ENCODE results near the gene GABRE.

GABRE gene, protein sequence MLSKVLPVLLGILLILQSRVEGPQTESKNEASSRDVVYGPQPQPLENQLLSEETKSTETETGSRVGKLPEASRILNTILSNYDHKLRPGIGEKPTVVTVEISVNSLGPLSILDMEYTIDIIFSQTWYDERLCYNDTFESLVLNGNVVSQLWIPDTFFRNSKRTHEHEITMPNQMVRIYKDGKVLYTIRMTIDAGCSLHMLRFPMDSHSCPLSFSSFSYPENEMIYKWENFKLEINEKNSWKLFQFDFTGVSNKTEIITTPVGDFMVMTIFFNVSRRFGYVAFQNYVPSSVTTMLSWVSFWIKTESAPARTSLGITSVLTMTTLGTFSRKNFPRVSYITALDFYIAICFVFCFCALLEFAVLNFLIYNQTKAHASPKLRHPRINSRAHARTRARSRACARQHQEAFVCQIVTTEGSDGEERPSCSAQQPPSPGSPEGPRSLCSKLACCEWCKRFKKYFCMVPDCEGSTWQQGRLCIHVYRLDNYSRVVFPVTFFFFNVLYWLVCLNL

GRCh38 chrX:151974336-151975227 is at the start of gene GABRE:
TSS of gene GABRE (minus strand) at chrX:151974676. CDS start at chrX:151974625, 51 bp downstream.
- DNase-seq: no peak

- no peak for DNase-seq
Observed at GRCh38 chrX:152020888-152021287, 46.4 kb upstream of the GABRE start.

DNA sequence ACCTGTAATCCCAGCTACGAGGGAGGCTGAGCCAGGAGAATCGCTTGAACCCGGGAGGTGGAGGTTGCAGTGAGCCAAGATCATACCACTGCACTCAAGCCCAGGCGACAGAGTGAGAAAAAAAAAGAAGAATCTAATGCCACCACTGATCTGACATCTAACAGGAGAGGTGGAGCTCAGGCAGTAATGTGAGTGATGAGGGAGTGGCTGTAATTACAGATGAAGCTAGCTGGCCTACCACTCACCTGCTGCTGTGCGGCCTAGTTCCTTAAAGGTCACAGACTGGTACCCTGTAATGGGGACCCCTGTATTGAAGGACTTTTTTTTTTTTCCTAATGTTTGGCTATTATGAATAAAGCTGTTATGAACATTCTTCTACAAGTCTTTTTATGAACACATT is 25.3 kb upstream of the GABRE start:
- no peak for DNase-seq

DNA sequence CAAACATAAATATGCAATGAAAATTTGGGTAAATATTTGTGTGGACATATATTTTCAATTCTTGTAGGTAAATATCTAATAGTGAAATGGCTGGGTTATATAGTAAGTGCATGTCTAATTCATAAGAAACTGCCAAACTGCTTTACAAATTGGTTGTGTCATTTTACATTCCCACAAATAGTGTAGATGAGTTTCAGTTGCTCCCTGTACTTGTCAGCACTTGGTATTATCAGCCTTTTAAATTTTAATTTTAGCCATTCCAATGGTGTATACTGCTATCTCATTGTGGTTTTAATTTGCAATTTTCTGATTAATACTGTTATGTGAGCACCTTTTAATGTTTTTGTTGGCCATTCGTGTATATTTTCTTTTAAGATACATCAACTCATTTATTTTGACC is 23.1 kb upstream of the GABRE start:
- DNase-seq: no peak

GRCh38 chrX:151996347-151996746 is 21.9 kb upstream of the GABRE start:
- no peak for DNase-seq

DNA sequence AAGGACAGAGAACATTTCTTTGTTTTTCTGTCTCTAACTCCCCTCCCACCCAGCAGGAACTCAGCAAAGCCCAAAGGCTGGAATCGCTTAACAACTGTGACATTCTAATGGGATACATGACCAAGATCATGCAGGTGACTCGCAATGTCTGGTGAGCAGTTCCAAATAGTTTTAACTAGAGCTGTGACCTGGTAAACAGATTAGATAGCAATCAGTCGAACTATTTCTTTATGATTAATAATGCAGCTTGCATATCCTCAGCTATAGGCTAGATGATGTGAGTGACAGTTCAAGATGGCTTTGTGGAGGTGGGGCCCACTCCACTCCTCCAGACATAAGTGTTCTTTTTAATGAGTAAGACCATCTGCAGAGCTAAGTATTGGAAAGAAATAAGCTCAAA is 20.0 kb upstream of the GABRE start:
- no peak for DNase-seq

- no peak for DNase-seq
Observed at GRCh38 chrX:151988706-151989299, 14.3 kb upstream of the GABRE start.

GRCh38 chrX:151987108-151987507 is 12.6 kb upstream of the GABRE start:
- no peak for DNase-seq

DNA sequence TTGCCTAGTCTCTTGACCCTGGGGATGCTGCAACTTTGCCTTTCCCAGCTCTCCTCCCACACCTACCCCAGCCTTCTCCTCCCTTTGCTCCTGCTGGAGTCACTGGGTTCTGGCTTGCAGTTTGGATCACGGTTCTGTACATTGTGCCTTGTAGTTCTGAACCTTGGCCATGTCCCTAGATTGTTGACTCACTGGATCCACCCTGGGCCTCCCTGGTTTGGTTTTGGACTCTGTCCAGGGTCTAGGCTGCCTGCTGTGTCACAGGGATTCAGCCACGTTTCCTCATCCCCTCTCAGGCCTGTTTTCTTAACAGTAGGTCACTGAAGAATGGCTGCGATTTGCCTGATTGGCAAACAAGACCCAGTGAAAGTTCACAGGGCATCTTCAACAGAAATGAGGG is 11.5 kb upstream of the GABRE start:
- DNase-seq: no peak

DNA sequence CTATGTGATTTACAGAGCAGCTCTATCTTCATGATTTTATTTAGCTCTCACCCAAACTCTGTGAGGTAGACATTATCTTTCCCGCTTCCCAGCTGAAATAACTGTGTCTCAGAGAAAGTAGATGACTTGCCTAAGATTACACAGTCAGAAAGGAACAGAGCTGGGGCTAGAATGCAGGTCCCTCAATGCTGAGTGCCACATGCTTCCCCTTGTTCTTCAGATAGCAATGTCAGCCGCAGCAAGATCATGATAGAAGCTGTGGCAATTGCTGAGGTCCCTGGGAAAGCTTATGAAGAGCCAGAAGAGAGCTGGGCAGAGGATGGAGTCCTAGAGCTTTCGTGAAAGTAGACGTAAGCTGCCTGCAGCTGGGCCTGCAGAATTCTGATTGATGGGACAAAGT is 11.1 kb upstream of the GABRE start:
- no peak for DNase-seq

DNA sequence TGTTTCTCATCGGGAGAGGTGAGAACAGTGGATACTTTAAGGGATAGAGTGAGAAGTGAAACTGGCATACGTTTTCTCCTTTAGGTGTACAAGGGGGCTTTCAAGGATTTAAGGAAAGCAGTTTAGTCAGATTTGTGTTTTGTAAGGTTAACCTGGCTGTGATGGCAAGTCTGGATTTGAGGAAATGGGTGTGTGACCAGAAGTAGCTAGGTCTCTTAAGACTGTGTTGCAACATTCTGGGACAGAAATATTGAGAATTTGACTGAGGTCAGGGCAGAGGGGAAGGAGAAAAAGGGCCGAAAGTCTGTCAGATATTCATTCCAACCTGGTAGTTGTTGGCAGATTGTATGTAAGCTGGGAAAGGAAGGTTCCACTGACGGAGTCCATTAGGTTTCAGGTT is 10.4 kb upstream of the GABRE start:
- DNase-seq: no peak

DNA sequence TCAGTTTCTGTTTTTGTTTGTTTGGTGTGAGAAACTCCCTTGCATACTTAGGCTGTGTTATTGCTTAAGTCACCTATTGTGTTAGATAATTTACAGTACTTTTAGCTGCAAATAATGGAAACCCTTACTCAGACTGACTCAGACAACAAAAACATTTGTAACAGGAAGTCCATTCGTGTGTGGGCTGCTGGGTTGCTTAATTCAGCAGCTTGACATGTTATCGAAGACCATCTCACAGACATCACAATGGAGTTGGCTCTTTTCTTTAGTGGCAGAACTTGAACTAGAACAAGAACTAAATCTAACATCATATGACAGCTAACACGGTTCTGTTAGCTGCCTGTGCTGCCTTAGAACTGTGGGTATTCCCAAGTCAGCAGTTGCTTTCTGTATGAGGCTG is 9.9 kb upstream of the GABRE start:
- no peak for DNase-seq

- no peak for DNase-seq
Observed at GRCh38 chrX:151983186-151983585, 8.7 kb upstream of the GABRE start.

- DNase-seq: no peak
Observed at GRCh38 chrX:151982222-151982621, 7.7 kb upstream of the GABRE start.

GRCh38 chrX:151981129-151981528 is 6.7 kb upstream of the GABRE start:
- DNase-seq: no peak

DNA sequence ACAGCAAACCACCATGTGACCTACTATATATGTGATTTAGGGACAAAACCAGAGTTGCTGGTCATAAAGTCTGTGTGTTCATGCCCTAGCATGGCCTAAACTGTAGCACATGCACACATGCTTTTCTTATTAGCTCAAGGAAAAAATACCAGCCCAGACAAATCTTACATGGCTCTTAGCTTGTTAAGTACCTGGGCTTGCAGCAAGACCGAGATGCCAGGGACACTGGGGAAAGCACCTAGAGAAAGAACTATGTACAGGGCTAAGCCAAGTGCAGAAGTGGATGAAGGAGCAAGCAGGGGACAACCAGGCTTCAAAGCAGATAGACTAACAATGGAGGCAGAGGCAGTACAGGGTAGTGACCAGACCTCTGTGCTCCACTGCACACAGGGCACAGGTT is 3.4 kb upstream of the GABRE start:
- no peak for DNase-seq

GRCh38 chrX:151977009-151977408 is 2.5 kb upstream of the GABRE start:
- no peak for DNase-seq

DNA sequence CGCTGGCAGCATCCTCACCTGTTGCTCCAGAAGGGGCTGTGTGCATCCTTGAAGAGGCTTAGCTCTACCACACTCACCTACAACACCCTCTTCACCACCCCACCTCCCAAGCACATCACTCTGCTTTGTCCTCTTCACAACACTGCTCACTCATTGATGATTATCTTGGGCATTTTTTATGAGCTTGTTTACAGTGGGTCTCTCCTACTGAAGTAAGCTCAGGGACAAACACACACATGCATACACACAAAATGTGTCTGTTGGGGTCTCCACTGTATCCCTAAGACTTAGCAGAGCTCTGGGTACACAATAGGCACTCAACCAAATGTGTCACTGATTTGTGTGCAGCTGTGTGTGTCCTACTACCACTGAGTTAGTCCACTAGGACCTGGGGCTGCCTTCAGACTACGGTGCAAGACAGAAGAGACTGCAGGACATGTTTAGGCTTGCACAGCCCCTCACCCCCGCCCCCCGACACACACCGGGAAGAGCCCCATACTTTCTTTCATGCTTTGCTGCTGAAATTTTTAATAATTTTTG is 1.3 kb upstream of the GABRE start:
- DNase-seq: no peak

DNA sequence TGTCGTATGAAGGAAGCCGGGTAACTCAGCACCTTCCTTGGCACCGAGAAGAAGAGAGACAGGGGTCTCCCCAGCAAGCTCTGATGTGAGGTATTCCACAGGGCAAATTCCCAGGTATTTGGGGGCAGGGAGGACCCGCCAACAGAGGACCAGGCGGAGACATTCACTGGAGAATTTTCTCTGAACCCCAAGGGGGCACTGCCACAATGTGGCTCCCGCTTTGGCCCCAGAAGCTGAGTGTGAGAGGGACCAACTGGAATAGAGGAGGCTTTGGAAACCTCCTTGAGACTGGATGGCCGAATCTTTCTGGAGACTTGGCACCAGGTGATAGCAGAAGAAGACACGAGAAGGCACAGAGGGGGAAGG is 735 bp upstream of the GABRE start:
- no peak for DNase-seq

- DNase-seq: peak in 1 of 2 experiments; percentile 11
Observed at GRCh38 chrX:151973851-151974335, 583 bp downstream of the GABRE start.

DNA sequence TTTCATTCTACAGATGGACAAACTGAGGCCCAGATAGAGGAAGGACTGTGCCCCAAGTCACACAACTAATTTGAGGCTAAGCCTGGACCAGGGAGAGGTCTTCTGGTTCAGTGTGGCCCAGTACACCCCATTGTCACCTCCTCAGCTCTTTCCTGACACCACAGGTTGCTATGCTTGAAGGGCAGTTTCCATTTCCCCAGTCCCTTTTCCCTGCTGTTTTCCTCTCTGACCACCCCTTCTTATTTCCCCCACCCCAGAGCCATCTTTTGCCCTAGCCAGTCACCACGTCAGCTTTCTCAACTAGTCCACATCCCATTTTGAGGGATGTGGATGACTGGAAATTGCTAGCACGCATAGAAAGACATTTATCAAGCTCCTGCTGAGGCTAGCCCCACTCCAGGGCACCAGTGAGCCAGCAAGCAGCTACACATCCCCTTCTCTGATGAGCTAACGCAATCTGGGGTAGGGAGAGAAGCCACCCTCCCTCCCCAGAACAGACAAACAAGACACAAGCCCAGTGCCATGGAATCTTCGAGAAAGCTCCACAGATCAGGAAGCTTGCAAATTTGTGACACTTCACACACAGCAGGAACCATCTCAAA is 1.3 kb downstream of the GABRE start:
- no peak for DNase-seq

DNA sequence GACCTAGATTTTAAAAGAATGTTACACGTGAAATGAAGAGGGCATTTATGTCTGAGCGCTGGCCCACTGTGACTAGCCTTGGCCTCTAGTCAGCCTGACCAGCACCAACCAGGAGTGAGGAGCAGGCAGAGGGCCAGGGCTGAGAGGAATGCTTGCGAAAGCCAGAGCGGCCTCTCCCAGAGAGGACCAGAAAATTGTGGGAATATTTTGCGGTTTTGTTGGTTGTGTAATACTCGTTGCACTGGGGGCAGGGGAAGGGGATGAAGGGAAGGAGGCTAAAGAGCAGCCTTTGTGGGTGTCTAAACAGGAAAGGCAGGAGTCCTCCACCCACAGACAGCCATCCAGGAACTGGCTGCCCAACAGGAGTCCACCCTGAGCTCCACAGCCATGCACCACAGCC is 3.8 kb downstream of the GABRE start:
- DNase-seq: no peak

DNA sequence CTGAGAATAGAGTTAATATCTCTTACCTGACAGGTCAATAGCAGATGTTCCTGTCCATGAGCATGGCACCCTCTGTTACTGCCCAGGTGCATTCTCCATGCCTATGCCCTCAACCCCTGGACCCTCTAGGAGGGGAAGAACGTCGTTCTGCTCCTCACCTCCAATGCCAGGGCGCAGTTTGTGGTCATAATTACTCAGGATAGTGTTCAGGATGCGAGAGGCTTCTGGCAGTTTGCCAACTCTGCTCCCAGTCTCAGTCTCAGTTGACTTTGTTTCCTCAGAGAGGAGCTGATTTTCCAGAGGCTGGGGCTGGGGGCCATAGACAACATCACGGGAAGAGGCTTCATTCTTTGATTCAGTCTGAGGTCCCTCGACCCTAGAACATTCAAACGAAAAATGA is 4.4 kb downstream of the GABRE start:
- no peak for DNase-seq
